Upper lobe of right lung (tissue), 1 donor: ENCODE results near the gene KRT6B. TPM values are rescaled to one million over a fixed set of nuclear protein-coding genes. Genes with fewer than 3 reads are reported as not detected.
"Not testable (repeated sequence)": the region's sequence is repeated elsewhere in the genome, so short reads cannot be mapped to it uniquely, and the experiment has no call there.

ENCODE experiments used
- ATAC-seq: fragments of 200-7000 bp; cut with Tn5 transposase; one replicate; pipeline ENCODE4 v1.9.1; 2020; ENCODE audit warnings: mild to moderate bottlenecking, moderate library complexity
- DNase-seq: peaks from one replicate; pipeline ENCODE4 v3.0.0-alpha.2; 2020
- H3K27ac ChIP-seq: fragments of 200-600 bp; one replicate; pipeline ENCODE4 v1.8.0; 2022
- H3K27me3 ChIP-seq: fragments of 200-600 bp; one replicate; pipeline ENCODE4 v1.8.0; 2022; ENCODE audit warnings: mild to moderate bottlenecking
- H3K36me3 ChIP-seq: fragments of 200-600 bp; one replicate; pipeline ENCODE4 v1.8.0; 2022
- H3K4me1 ChIP-seq: fragments of 200-600 bp; one replicate; pipeline ENCODE4 v1.8.0; 2022
- H3K4me3 ChIP-seq: fragments of 200-600 bp; one replicate; pipeline ENCODE4 v1.8.0; 2022; ENCODE audit warnings: mild to moderate bottlenecking
- H3K9me3 ChIP-seq: fragments of 200-600 bp; one replicate; pipeline ENCODE4 v1.8.0; 2022
- intact Hi-C: fragments of 100-400 bp; cut with DNase I; formaldehyde crosslinking; loops from one replicate; pipeline ENCODE4 v1.11.0; 2022
- total RNA-seq: library from RNA; stranded (reverse); fragmentation: NEBNext Ultra II Directional; extraction: Animal tissue kit (Norgen Biotek cat#: 25700); gene quantifications from one replicate; pipeline ENCODE4 v1.2.1, GENCODE V29; 2021
- TF ChIP-seq, protein P1 (sequence below): fragments of 200-600 bp; IDR thresholded peaks from one replicate; pipeline ENCODE4 v1.8.0; 2022; ENCODE audit warnings: antibody characterized with exemption
- donor health status: DM: no; HTN: yes; CAD: no; lungs with severe emphysema.

KRT6B gene
- total RNA-seq, 1 donor from 2014 or later = not detected

DNA sequence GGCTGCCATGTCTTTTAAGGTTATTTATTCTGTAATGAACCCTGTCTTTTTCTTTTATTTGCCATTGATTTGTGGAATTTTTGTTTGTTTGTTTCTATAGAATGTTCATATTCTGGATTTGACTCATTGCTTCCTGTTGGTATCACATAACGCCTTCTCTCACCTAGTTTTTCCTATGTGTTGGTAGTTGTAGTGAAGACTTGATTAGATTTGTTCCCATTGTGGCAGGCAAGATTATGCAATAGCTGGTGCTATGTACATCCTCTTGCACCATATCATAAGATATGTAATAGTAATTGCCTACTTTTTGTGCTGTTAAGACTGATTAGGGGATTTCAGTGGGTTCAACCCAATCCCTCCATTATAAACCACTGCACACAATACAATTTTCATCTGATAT is 3.9 kb upstream of the KRT6B start:
- no peaks in the 10 kb centered on the region for H3K9me3 ChIP-seq
- no peaks in the 10 kb centered on the region for H3K36me3 ChIP-seq
- H3K4me1 ChIP-seq = no peaks in the 10 kb centered on the region
- no peak overlapping the region for H3K4me3 ChIP-seq
- no peaks in the 10 kb centered on the region for H3K27me3 ChIP-seq
- ATAC-seq = no peak
- intact Hi-C loops = no loop called here
- no peak overlapping the region for H3K27ac ChIP-seq
- TF ChIP-seq, protein P1, sequence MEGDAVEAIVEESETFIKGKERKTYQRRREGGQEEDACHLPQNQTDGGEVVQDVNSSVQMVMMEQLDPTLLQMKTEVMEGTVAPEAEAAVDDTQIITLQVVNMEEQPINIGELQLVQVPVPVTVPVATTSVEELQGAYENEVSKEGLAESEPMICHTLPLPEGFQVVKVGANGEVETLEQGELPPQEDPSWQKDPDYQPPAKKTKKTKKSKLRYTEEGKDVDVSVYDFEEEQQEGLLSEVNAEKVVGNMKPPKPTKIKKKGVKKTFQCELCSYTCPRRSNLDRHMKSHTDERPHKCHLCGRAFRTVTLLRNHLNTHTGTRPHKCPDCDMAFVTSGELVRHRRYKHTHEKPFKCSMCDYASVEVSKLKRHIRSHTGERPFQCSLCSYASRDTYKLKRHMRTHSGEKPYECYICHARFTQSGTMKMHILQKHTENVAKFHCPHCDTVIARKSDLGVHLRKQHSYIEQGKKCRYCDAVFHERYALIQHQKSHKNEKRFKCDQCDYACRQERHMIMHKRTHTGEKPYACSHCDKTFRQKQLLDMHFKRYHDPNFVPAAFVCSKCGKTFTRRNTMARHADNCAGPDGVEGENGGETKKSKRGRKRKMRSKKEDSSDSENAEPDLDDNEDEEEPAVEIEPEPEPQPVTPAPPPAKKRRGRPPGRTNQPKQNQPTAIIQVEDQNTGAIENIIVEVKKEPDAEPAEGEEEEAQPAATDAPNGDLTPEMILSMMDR = no peak
- DNase-seq = no peak

DNA sequence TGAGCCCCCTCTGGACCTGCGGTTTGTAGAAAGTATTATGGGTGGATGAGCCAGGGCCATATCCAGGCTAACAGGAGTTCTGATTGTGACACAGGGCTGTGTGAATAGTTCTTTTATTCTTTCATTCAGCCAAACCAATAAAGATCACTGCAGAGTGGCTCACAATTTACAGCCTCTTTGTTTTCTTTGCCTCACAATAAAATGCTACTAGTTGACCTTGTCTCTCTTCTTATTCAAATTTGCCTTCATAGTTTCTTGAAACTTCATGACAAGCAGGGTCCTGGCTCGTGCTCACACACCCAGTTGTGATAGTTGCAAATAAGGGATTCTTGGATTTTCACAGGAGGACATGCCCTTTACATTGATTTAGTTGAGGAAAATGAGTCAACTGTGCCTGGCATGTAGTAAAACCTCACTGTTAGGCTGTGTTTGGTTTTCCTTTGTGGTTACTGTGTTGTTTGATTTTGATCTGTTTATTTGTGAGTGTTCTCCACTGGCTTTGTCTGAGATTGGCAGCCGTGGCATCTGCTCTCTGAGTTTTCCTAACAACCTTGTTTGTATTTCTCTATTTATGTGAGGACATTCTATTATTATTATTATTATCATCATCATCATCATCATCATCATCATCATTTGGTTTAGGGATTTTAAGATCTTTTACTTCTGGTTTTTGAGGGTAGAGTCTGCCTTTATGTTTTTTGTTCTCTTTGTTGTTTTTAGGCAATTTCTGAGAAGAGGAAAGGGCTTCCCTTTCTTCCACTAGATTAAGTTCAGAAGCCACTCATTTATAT is 2.7 kb upstream of the KRT6B start:
- Histone ChIP-seq H3K27ac (no peak overlapping the region), H3K4me1 (no peaks in the 10 kb centered on the region), H3K36me3 (no peaks in the 10 kb centered on the region), H3K9me3 (no peaks in the 10 kb centered on the region), H3K4me3 (no peak overlapping the region), H3K27me3 (no peaks in the 10 kb centered on the region)
- TF ChIP-seq, protein P1 = no peak
- no peak for DNase-seq
- intact Hi-C loops = no loop called here
- no peak for ATAC-seq

GRCh38 chr12:52448228-52448627 is 3.7 kb downstream of the KRT6B start:
- no peaks in the 10 kb centered on the region for H3K4me1 ChIP-seq
- H3K9me3 ChIP-seq = no peaks in the 10 kb centered on the region
- no peak overlapping the region for H3K4me3 ChIP-seq
- no peaks in the 10 kb centered on the region for H3K27me3 ChIP-seq
- intact Hi-C loops = no loop called here
- H3K27ac ChIP-seq = no peak overlapping the region
- no peak for ATAC-seq
- TF ChIP-seq, protein P1 = no peak
- no peak for DNase-seq
- no peaks in the 10 kb centered on the region for H3K36me3 ChIP-seq

GRCh38 chr12:52447196-52447595 is 4.8 kb downstream of the KRT6B start:
- H3K27me3 ChIP-seq, H3K36me3 ChIP-seq, H3K4me1 ChIP-seq, ATAC-seq, H3K27ac ChIP-seq, intact Hi-C loops, DNase-seq, H3K4me3 ChIP-seq, H3K9me3 ChIP-seq: not testable (repeated sequence)

DNA sequence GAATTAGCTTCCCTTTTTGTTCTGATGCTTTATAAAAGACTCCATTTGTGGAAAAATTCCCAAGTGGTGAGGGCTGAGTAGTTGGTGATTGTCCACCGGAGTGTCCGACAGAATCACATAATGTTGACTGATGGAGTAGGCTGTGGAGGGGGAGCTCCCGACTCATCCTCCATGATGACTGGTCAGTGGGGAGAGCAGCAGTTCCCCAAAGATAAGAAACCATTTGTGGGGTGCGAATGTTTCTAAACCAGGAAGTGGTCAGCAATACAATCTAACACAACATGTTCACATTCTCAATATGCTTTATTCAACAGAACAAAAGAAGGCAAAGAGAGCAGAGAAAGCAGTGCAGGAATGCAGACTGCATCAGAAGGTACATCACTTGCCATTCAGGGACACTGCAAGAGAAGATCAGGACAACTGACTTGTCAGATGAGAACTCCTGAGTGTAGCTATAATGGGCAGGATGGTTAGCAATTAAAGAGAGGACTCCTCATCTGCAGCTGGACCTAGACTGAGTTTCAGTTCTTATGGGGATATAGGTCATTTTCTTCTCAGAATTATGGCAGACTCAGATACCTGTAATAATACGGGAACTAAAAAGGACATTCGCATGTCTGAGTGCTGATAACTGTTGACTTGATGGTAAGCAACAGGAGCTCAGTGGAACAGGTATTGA is 5.4 kb downstream of the KRT6B start:
- ATAC-seq = no peak
- DNase-seq = no peak
- Histone ChIP-seq H3K36me3 (no peaks in the 10 kb centered on the region), H3K9me3 (no peaks in the 10 kb centered on the region), H3K27ac (no peak overlapping the region), H3K27me3 (peaks cover 2% of the 10 kb centered on the region), H3K4me1 (no peaks in the 10 kb centered on the region), H3K4me3 (no peak overlapping the region)
- intact Hi-C loops = no loop called here
- TF ChIP-seq, protein P1 = no peak

- Histone ChIP-seq H3K36me3 (no peaks in the 10 kb centered on the region), H3K4me1 (no peaks in the 10 kb centered on the region), H3K9me3 (no peaks in the 10 kb centered on the region), H3K27me3 (peaks cover 8% of the 10 kb centered on the region), H3K27ac (no peak overlapping the region), H3K4me3 (no peak overlapping the region)
- ATAC-seq (no peak), DNase-seq (no peak)
- intact Hi-C loops = no loop called here
- TF ChIP-seq, protein P1 = no peak
Measured at GRCh38 chr12:52445876-52446275, 6.1 kb downstream of the KRT6B start.
